Tibial artery (tissue), 4 donors: ENCODE results near the gene RBM19.

Source experiments
- DNase-seq, 2 donors: peaks; one replicate each; pipeline ENCODE4 v3.0.0-alpha.2; 2019
- H3K27ac ChIP-seq, 2 donors: fragments of 200-600 bp; sonication (generic) in 1 of 2; 1 replicate in 1 of 2; 2 replicates in 1 of 2; pipeline ENCODE4 v1.5.1; 2018 to 2019; ENCODE audit warnings: mild to moderate bottlenecking in 1 of 2
- H3K27me3 ChIP-seq, 2 donors: fragments of 200-600 bp; sonication (generic) in 1 of 2; one replicate each; pipeline versions ENCODE4 v1.5.1 to v1.6.0; 2016 to 2019
- H3K36me3 ChIP-seq, 3 donors: fragments of 200-600 bp; sonication (generic) in 2 of 3; one replicate each; pipeline ENCODE4 v1.5.1; 2016 to 2019; ENCODE audit warnings: mild to moderate bottlenecking in 2 of 3
- H3K4me1 ChIP-seq, 4 donors: fragments of 200-600 bp; sonication (generic) in 2 of 4; 1 replicate in 3 of 4; 2 replicates in 1 of 4; pipeline ENCODE4 v1.5.1; 2016 to 2019
- H3K4me3 ChIP-seq, 2 donors: fragments of 200-600 bp; sonication (generic) in 1 of 2; 1 replicate in 1 of 2; 2 replicates in 1 of 2; pipeline ENCODE4 v1.5.1; 2018 to 2019; ENCODE audit warnings: mild to moderate bottlenecking in 2 of 2
- H3K9me3 ChIP-seq, 3 donors: fragments of 200-600 bp; sonication (generic) in 1 of 3; one replicate each; pipeline ENCODE4 v1.5.1; 2016 to 2019
- CTCF ChIP-seq, 2 experiments: fragments of 200-600 bp in 1 of 2; fragments of 450-650 bp in 1 of 2; IDR thresholded peaks; one replicate each; pipeline ENCODE4 v1.5.1; 2017 to 2019; ENCODE audit warnings: antibody characterized with exemption in 2 of 2, mild to moderate bottlenecking in 1 of 2, moderate library complexity in 1 of 2
- intact Hi-C: fragments of 100-400 bp; cut with DNase I; formaldehyde crosslinking; loops from one replicate; pipeline ENCODE4 v1.15.0; 2023; ENCODE audit warnings: low total_unique reads

The RBM19 gene

DNA sequence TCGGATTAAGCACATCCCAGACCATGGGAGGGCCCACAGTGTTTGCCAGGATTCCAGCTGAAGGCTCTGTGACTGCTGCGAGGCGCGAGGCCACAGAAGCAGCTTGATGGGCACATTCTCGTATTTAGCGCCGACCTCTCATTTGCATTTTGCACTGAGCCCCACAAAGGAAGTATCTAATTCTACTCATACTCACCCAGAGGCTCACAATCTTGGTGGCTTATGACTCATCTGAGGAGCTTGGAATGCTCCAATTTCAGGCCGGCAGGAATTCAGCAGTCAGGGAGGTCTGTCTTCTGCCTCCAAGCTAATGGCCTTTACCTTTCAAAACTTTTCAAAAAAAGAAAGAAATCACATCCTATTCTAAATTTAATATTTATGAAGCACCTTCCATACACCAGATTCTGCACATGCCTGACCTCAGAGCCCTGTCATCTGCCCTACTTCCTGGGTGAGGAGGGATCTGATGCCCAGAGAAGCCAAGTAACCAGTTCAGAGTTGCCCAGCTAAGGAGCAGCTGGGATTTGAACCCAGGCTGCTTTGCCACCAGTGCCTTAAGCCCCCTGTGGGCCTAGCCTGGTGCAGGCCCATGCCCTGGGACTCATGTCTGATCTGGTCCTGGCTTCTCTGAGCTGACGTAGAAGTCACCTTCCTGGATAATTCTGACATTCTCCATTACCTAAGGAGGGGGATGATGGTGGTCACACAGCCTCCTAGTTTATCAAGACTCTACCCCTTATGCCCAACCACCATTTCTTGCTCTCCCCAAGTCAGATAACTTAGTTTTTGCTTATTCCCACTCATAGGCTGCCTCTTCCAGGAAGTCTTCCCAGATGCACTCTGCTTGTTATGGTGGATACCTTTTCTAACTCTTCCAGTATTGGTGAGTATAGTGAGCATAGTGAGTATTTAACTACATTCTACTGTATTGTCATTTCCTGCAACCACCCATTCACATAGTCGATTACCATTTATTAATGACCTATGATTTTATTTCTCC lies 198.9 kb downstream of the RBM19 start:
- H3K4me3 ChIP-seq, result no peak overlapping the region
- H3K27ac ChIP-seq, result no peak overlapping the region
- TF ChIP-seq CTCF (IDR thresholded peaks at IDR 0.05), result no peak
- intact Hi-C loops, result no loop called here
- no peaks in the 10 kb centered on the region for H3K9me3 ChIP-seq
- DNase-seq, result no peak
- no peaks in the 10 kb centered on the region for H3K4me1 ChIP-seq
- H3K36me3 ChIP-seq, result no peaks in the 10 kb centered on the region
- H3K27me3 ChIP-seq, result peaks cover 0 to 45% of the 10 kb centered on the region in 2 donors
